Transverse colon (tissue), 4 donors: ENCODE data around the gene YAP1. TPM values are rescaled to one million over a fixed set of nuclear protein-coding genes. Genes with fewer than 3 reads are reported as not detected.
A peak's percentile ranks its signal among the peaks of the same experiment; 100 is the strongest.

ENCODE experiments used
- DNase-seq: peaks from one replicate; pipeline ENCODE4 v3.0.0-alpha.2; 2019
- H3K27ac ChIP-seq, 4 donors: fragments of 200-600 bp; sonication (generic); 2 replicates each; pipeline ENCODE4 v1.5.1; 2016 to 2018; ENCODE audit warnings: inconsistent platforms in 4 of 4
- H3K27me3 ChIP-seq: fragments of 200-600 bp; sonication (generic); 2 replicates; pipeline ENCODE4 v1.5.1; 2017; ENCODE audit warnings: inconsistent platforms
- H3K36me3 ChIP-seq, 4 donors: fragments of 200-600 bp; sonication (generic); 2 replicates each; pipeline ENCODE4 v1.5.1; 2017 to 2019; ENCODE audit warnings: inconsistent platforms in 4 of 4
- H3K4me1 ChIP-seq, 4 donors: fragments of 200-600 bp; sonication (generic); 2 replicates each; pipeline ENCODE4 v1.5.1; 2017 to 2020; ENCODE audit warnings: inconsistent platforms in 4 of 4
- H3K4me3 ChIP-seq, 4 donors: fragments of 200-600 bp; sonication (generic); 1 replicate in 1 of 4; 2 replicates in 3 of 4; pipeline versions ENCODE4 v1.5.1 to v1.6.1; 2017 to 2019; ENCODE audit warnings: inconsistent platforms in 4 of 4
- H3K9me3 ChIP-seq, 2 donors: fragments of 200-600 bp; sonication (generic); 2 replicates each; pipeline ENCODE4 v1.5.1; 2017 to 2019; ENCODE audit warnings: inconsistent platforms in 2 of 2
- EP300 ChIP-seq: sonication (generic); formaldehyde crosslinking; IDR thresholded peaks from one replicate; pipeline ENCODE4 v1.6.1; 2017; ENCODE audit warnings: antibody characterized with exemption, low read depth
- POLR2A ChIP-seq: fragments of 450-650 bp; IDR thresholded peaks from one replicate; pipeline ENCODE4 v1.6.1; 2016; ENCODE audit warnings: antibody characterized with exemption, mild to moderate bottlenecking, moderate library complexity
- POLR2AphosphoS5 ChIP-seq, 3 donors: sonication (generic); formaldehyde crosslinking; IDR thresholded peaks; one replicate each; pipeline ENCODE4 v1.6.1; 2016; ENCODE audit warnings: antibody characterized with exemption in 3 of 3
- WGBS, 2 donors: methylation state at CpG; one replicate each; pipeline ENCODE4 v1.1.5; 2018; ENCODE audit warnings: low coverage in 1 of 2; 5-methylcytosine and 5-hydroxymethylcytosine counted together
- in situ Hi-C, 4 donors: fragments of 200-750 bp; cut with MboI; loops; one replicate each; pipeline versions ENCODE4 v1.15.0 to v1.15.1; 2017; ENCODE audit warnings: low sequenced_read_pairs in 3 of 4, low pct_ligation_motif_present in 1 of 4, low pct_unique_long_range_greater_than_20kb in 1 of 4
- intact Hi-C: fragments of 100-400 bp; cut with DNase I; formaldehyde crosslinking; loops from one replicate; pipeline ENCODE4 v1.15.1; 2023; ENCODE audit warnings: low total_unique reads
- total RNA-seq, 4 donors: library from RNA; depleted of rRNA; stranded (reverse); fragments of >200 nt; gene quantifications; one replicate each; pipeline ENCODE4 v1.1.0, GENCODE V29; 2016
- TF ChIP-seq, protein P1 (sequence below), 5 experiments: fragments of 200-600 bp in 3 of 5; fragments of 450-650 bp in 2 of 5; sonication (generic) in 3 of 5; IDR thresholded peaks; 1 replicate in 2 of 5; 2 replicates in 3 of 5; pipeline ENCODE4 v1.5.1; 2016 to 2017; ENCODE audit warnings: antibody characterized with exemption in 5 of 5, inconsistent platforms in 3 of 5, mild to moderate bottlenecking in 2 of 5, moderate library complexity in 1 of 5

YAP1 gene
- total RNA-seq, 4 donors from 2014 or later, result 90.5 to 163 (median 105) TPM

DNA sequence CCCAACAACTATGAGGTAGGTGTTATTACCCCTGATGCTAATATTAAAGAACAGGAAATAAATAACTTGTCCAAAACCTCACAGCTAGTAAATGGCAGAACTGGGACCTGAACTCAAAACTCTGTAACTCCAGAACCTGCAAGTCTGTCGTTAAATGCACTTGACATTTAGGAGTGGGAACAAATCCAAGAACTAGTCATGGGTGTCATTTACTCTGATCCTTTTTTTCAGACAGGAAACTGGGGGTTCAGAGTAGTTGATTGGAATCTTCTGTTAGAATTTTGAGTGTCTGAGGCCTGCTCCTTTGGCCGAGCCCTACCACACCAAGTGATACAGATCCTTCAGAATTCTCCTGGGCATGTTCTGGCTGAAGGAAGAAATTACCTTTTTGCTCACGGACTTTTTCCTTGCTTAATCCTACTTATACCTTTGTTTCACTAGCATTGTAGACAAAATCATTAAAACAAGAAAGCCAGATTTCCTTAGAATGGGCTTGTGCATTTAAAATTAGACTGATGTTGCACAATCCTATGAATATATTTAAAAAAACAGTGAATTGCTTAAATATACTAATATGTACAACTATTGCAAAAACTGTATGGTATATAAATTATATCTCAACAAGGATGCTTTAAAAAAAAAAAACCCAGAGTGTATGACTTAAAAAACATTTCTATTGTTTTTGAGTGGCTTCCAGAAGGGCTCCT lies 1.4 kb upstream of the YAP1 start:
- Histone ChIP-seq H3K4me1 (peaks cover under 1 to 22% (median 10%) of the 10 kb centered on the region in 4 donors), H3K36me3 (no peaks in the 10 kb centered on the region), H3K9me3 (no peaks in the 10 kb centered on the region), H3K27me3 (no peaks in the 10 kb centered on the region), H3K27ac (peak overlapping the region; percentile 95 to 99 (median 96)), H3K4me3 (no peak overlapping the region)
- in situ Hi-C loops (loop anchor here in 2 of 4 donors (10.0 to 25.0 kb wide), 2 partner anchors 153 to 166 kb away; no protein-coding TSS in a partner anchor), intact Hi-C loops (no loop called here)
- no peak for TF ChIP-seq EP300
- TF ChIP-seq POLR2A, result no peak
- TF ChIP-seq, protein P1, sequence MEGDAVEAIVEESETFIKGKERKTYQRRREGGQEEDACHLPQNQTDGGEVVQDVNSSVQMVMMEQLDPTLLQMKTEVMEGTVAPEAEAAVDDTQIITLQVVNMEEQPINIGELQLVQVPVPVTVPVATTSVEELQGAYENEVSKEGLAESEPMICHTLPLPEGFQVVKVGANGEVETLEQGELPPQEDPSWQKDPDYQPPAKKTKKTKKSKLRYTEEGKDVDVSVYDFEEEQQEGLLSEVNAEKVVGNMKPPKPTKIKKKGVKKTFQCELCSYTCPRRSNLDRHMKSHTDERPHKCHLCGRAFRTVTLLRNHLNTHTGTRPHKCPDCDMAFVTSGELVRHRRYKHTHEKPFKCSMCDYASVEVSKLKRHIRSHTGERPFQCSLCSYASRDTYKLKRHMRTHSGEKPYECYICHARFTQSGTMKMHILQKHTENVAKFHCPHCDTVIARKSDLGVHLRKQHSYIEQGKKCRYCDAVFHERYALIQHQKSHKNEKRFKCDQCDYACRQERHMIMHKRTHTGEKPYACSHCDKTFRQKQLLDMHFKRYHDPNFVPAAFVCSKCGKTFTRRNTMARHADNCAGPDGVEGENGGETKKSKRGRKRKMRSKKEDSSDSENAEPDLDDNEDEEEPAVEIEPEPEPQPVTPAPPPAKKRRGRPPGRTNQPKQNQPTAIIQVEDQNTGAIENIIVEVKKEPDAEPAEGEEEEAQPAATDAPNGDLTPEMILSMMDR (IDR thresholded peaks at IDR 0.05), result no peak
- no peak for TF ChIP-seq POLR2AphosphoS5 (IDR thresholded peaks at IDR 0.05)
- WGBS, 2 donors, result 20 to 80% methylated on average over 1 to 3 of the region's 3 CpGs
- no peak for DNase-seq

DNA sequence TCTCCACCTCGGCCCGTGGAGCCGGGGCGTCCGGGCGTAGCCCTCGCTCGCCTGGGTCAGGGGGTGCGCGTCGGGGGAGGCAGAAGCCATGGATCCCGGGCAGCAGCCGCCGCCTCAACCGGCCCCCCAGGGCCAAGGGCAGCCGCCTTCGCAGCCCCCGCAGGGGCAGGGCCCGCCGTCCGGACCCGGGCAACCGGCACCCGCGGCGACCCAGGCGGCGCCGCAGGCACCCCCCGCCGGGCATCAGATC lies 439 bp downstream of the YAP1 start:
- no peaks in the 10 kb centered on the region for H3K9me3 ChIP-seq
- WGBS, 2 donors, result 4% methylated on average over 23 of the region's 31 CpGs; no CpG with 5 or more reads in 1 of the 2 donors
- H3K4me3 ChIP-seq, result peak overlapping the region; percentile 85 to 95 (median 90)
- TF ChIP-seq EP300, result no peak
- TF ChIP-seq, protein P1 (IDR thresholded peaks at IDR 0.05), result no peak
- H3K27ac ChIP-seq, result peak overlapping the region; percentile 95 to 99 (median 96)
- no peaks in the 10 kb centered on the region for H3K27me3 ChIP-seq
- in situ Hi-C loops, result loop anchor here in 1 of 4 donors (25.0 kb wide), 1 partner anchor 152 kb away; no protein-coding TSS in a partner anchor
- H3K4me1 ChIP-seq, result peaks cover 10 to 40% (median 20%) of the 10 kb centered on the region in 4 donors
- no peak for DNase-seq
- intact Hi-C loops, result loop anchor here (10.0 kb wide), 1 partner anchor 164 kb away; no protein-coding TSS in a partner anchor
- H3K36me3 ChIP-seq, result no peaks in the 10 kb centered on the region

GRCh38 chr11:102111011-102111786 lies 952 bp downstream of the YAP1 start:
- TF ChIP-seq, protein P1 (IDR thresholded peaks at IDR 0.05), result peak in 1 of 5 experiments; percentile 12
- TF ChIP-seq POLR2A, result no peak
- peak in 1 of 3 donors; percentile 5 for TF ChIP-seq POLR2AphosphoS5 (IDR thresholded peaks at IDR 0.05)
- TF ChIP-seq EP300, result no peak
- Histone ChIP-seq H3K27ac (peak overlapping the region; percentile 95 to 99 (median 96)), H3K4me3 (peak overlapping the region; percentile 85 to 95 (median 90)), H3K4me1 (peaks cover 14 to 45% (median 24%) of the 10 kb centered on the region in 4 donors), H3K27me3 (no peaks in the 10 kb centered on the region), H3K9me3 (no peaks in the 10 kb centered on the region), H3K36me3 (no peaks in the 10 kb centered on the region)
- intact Hi-C loops (loop anchor here (10.0 kb wide), 1 partner anchor 164 kb away; no protein-coding TSS in a partner anchor), in situ Hi-C loops (loop anchor here in 1 of 4 donors (25.0 kb wide), 1 partner anchor 151 kb away; no protein-coding TSS in a partner anchor)
- WGBS, 2 donors, result 0 to 6% methylated on average over 5 to 41 of the region's 61 CpGs
- peak; percentile 71 for DNase-seq
